GM12878 (cell line): Measurements from ENCODE around the gene NTM.

Experiments
- BMI1 ChIP-seq: fragments of 450-650 bp; IDR thresholded peaks from 2 replicates; pipeline ENCODE4 v1.6.1; 2016; ENCODE audit warnings: mild to moderate bottlenecking, moderate library complexity, borderline replicate concordance
- CEBPB ChIP-seq, 2 experiments: fragments of 150-350 bp in 1 of 2; IDR thresholded peaks; 2 replicates each; pipeline ENCODE4 v1.6.1; 2012 to 2014; ENCODE audit warnings: low read depth in 2 of 2, low read length in 2 of 2, borderline replicate concordance in 1 of 2, inconsistent platforms in 1 of 2
- FOS ChIP-seq: IDR thresholded peaks from 3 replicates; pipeline ENCODE4 v1.6.1; 2011; ENCODE audit warnings: borderline replicate concordance; ENCODE audit not compliant: insufficient read length; ENCODE audit errors: extremely low read depth
- MAX ChIP-seq: IDR thresholded peaks from 2 replicates; pipeline ENCODE4 v1.6.1; 2012; ENCODE audit warnings: low read depth, low read length, improper control_type of control experiment
- NFIC ChIP-seq: IDR thresholded peaks from 2 replicates; pipeline ENCODE4 v1.6.1; 2012; ENCODE audit warnings: low read depth, mild to moderate bottlenecking, inconsistent platforms, low read length, moderate library complexity
- REST ChIP-seq: IDR thresholded peaks from 2 replicates; pipeline ENCODE4 v1.6.1; 2012; ENCODE audit warnings: mild to moderate bottlenecking, low read depth, low read length
- SREBF1 ChIP-seq: IDR thresholded peaks from 2 replicates; pipeline ENCODE4 v1.6.1; 2012; ENCODE audit warnings: mild to moderate bottlenecking, low read length
- SUZ12 ChIP-seq: fragments of 200-600 bp; sonication (generic); IDR thresholded peaks from one replicate; pipeline ENCODE4 v1.6.1; 2018; ENCODE audit warnings: antibody characterized with exemption, mild to moderate bottlenecking; ENCODE audit not compliant: unreplicated experiment
- YY1 ChIP-seq: IDR thresholded peaks from 2 replicates; pipeline ENCODE4 v1.6.1; 2011; ENCODE audit warnings: low read depth, mild to moderate bottlenecking, low read length
- TF ChIP-seq, protein P1 (sequence below), 3 experiments: IDR thresholded peaks in 2 of 3; conservative IDR thresholded peaks in 1 of 3; 2 replicates each; pipeline ENCODE4 v1.5.1; 2011; ENCODE audit warnings: low read depth in 3 of 3, low read length in 3 of 3, mild to moderate bottlenecking in 3 of 3, control low read depth in 2 of 3, moderate library complexity in 2 of 3, inconsistent platforms in 1 of 3, mixed read lengths in 1 of 3; ENCODE audit not compliant: control insufficient read depth in 2 of 3, insufficient read depth in 1 of 3; ENCODE audit errors: extremely low read depth in 1 of 3

GRCh38 chr11:131957875-131958274 is 587.5 kb downstream of the NTM start:
- TF ChIP-seq MAX (no peak), REST (no peak), FOS (no peak), NFIC (no peak), SUZ12 (no peak), BMI1 (no peak), YY1 (no peak), CEBPB (IDR thresholded peaks at IDR 0.05; ENCODE audit: borderline replicate concordance in 1 of 2, low read depth in 2 of 2, low read length in 2 of 2) (no peak), SREBF1 (no peak)
- TF ChIP-seq, protein P1, sequence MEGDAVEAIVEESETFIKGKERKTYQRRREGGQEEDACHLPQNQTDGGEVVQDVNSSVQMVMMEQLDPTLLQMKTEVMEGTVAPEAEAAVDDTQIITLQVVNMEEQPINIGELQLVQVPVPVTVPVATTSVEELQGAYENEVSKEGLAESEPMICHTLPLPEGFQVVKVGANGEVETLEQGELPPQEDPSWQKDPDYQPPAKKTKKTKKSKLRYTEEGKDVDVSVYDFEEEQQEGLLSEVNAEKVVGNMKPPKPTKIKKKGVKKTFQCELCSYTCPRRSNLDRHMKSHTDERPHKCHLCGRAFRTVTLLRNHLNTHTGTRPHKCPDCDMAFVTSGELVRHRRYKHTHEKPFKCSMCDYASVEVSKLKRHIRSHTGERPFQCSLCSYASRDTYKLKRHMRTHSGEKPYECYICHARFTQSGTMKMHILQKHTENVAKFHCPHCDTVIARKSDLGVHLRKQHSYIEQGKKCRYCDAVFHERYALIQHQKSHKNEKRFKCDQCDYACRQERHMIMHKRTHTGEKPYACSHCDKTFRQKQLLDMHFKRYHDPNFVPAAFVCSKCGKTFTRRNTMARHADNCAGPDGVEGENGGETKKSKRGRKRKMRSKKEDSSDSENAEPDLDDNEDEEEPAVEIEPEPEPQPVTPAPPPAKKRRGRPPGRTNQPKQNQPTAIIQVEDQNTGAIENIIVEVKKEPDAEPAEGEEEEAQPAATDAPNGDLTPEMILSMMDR (IDR thresholded peaks at IDR 0.05 in 2 of 3, conservative IDR thresholded peaks at IDR 0.05 in 1 of 3; ENCODE audit: control insufficient read depth in 2 of 3, extremely low read depth in 1 of 3, insufficient read depth in 1 of 3, low read depth in 3 of 3, low read length in 3 of 3), result no peak
